NCI-H146 treated with DMSO at 0.1 percent for 48 hours (cell line): ENCODE data around the gene PDZD4.

Source experiments
- DNase-seq: peaks from one replicate; lab custom pipeline; 2025; ENCODE audit not compliant: unreplicated experiment; lab: John Stamatoyannopoulos, UW

PDZD4 gene

DNA sequence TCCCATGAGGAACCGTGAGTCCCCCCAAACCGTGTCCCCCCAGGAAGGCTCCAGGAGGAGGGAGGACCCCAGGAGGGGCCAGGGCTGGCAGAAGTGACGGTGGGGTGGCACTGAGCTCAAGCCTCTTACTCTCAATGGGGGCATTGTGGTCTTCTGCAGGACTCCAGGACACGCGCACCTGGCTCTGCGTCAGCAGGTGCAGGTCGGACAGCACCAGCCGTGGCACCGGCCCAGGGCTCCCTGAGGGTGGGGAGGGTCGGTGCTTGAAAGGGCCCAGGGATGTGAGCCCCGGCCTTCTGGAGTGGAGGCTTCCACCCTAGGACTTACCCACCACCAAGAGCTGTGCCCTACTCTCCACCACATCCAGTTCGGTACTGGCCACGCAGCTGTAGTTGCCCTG lies 37.3 kb upstream of the PDZD4 start:
- no peak for DNase-seq

DNA sequence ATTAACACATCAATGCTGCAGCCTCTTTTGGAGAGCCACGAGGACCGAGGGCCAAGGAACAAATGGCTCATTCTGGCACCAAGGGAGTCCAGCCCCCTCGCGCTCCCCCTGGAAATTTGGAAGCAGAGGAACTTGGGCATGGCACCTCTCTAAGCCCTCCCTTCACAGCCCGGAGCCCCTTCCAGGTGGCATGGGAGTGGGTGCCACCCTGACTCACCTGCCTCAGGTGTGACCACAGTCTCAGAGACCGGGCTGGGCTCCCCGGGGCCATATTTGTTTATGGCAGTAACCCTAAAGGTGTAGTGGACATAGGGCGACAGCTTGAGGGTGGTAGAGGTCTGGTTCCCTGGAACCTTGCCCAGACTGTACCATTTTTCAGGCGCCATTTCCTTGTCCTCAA lies 36.8 kb upstream of the PDZD4 start:
- no peak for DNase-seq

DNA sequence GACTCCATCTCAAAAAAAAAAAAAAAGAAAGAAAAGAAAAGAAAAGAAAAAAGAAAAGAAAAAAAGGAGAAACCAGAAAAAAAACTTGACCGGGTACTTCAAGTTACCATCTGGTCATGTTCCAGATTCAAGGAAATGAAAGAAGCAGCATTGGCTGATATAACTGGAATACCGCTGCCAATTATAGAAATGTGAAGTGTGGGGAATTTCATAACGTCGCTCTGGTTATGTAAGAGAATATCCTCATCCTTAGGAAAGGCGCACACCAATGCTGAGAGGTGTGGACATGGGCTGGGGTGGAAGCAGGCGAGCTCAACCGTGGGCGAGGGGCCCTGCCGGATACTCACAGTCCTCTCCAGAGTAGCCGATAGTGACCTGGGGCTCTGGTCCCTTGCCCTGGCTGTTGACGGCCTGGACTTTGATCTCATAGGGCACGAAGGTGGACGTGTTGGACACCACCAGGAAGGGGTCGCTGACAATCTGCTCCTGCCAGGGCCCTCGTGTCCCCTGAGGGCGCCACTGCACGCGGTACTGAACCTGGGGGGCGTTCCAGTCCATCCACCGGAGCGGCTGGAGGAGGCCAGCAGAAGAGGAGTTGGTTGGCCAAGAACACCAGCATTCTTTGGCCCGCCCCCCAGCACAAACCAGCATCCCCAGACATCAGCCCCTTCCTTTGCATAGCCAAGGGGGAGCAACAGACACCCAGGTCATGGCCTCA lies 36.1 kb upstream of the PDZD4 start:
- DNase-seq: no peak

DNA sequence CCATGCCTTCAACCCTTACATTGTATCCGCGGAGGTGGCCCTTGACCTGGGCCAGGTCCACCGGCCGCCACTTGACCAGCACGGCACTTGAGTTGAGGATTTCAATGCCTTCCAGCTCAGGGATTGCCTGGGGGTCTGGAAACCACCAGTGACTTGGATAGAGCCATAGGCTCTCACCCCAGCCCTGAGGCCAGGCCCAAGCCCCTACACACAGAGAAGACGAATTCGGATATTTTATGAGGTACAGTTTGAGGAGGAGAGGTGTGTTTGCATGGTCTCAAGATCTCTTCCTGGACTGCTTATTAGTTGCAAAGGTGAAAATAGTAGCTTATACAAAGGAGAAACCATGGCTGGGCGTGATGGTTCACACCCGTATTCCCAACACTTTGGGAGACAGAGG lies 35.3 kb upstream of the PDZD4 start:
- no peak for DNase-seq

DNA sequence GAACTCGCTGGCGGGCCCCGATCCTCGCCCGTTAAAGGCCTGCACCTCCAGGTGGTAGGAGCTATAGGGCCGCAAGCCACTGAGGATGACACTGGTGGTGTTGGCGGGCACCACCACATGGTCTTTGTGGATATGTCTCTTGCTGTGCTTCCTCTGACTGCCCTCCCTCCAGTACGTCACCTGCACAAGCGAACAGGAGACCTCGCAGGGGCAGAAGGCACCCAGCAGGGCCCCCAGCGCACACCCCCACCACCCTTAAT lies 34.9 kb upstream of the PDZD4 start:
- no peak for DNase-seq

DNA sequence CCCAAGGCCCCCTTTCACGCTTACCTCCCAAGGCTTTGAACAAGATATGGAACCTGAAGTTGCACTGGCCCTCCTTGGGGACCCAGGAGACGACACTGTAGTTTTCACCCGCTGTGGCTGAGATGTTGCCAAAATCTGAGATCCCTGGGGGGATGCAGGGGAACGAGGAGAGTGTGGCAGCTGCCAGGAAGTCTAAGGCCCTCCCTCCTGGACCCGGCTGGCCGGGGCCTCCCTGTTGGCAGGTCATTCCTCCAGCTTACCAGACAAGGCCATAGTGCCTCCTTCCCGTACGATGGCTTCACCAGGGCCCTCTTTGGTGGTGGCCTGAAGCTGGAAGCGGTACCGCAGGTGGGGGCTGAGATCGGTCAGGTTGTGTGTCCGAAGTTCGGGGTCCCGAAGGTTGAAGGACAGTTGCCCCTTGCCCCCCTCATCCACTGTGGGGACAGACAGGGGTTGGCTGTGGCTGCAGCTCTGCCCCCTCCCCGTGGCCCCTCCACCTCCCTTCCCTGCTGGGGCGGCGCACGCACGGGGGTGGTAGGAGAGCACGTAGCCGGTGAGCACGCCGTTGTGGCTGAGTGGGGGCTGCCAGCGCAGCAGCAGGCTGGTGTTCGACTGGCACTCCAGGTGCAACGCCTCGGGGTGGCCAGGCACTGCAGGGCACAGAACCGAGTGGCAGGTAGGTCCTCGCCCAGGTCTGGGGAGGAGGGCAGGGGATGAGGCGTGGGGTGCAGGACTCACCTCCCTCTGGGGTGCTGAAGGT lies 34.4 kb upstream of the PDZD4 start:
- DNase-seq: no peak

DNA sequence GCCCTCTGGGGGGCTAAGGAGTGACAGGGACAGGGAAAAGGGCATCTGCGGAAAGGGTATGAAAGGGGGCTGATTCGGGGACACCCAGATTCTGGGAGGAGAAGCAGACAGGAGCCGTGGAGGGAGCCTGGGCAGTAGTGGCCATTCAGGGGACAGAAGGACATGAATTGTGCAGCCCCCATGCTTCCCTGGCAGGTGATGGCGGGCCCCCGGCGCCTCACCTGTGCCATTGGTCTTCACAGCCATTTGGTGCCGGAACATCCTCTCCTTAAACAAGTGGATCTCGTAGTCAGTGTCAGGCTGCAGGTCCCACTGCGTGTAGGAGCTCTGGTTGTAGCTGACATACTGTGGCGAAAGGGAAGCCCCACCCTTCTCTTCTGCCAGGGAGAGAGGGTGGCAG lies 33.8 kb upstream of the PDZD4 start:
- DNase-seq: no peak

DNA sequence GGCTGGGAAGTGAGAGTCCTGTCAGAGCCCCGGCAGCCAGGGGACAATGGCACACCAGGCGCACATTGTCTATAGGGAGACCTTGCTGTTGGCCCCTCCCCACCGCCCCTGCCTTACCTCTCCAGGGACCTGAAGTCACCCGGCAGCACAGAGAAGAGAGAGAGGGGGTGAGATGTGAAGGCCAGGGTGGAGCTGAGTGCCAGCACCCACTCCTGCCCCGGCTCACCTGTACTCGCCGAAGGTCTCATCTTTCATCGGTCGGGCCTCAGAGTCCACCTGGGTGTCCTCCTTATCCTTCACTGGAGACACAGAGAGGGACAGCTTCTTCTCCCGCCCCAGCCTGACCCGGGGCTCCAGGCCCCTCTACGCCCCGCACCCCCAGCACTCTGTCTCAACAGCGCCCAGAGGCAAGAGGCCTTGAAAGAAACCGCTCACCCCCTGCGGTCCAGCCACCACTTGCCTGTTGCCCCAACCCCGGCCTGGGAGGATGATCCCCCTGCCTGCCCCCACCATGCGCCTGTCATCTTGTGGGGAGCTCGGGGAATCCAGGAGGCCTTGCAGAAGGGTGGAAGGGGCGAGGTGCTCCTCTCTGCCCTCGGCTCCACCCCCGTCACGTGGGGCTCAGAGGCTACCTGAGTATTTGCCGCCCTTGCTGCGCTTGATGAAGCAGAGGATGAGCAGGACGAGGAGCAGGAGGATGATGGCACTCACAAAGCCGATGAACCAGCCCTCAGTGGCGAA lies 33.1 kb upstream of the PDZD4 start:
- DNase-seq: no peak

DNA sequence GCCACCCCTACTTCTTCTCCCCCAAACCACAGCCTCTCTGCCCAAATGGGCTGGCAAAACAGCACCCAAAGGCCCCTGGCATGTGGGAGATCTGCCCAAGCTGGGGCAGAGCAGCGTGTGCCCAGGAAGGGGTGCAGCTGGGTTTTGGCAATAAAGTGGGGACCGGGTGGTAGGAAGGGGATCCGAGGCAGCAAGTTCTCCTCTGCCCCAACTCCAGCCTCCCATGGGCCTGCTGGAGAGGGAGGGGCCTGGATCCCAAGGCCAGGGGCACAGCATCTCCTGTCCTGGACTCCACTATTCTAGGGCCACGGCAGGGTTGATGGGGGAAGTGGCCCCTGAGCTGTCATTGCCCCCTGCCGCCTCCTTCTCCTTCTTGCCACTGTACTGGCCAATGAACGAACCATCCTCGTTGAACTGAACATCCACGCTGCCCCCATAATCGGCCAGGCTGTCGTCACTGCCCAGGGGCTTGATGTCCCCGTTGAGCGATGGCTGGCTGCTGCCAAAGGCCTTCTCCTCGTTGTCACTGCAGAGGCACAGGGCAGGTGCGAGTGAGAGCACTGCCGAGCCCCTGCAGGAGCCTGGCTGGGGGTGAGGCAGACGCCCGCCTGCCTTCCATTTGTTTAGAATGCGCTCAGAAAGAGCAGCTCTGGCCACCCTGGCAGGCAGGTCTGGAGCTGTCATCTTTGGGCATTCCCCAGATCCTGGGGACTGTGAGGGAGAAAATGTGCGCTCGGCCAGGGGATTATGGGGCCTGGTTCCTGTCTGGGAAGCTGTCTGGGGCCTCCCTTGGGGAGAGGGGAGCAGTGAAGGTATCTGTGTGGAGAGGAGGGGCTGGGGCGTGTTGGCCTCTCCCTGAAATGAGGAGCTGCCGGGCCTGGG lies 32.3 kb upstream of the PDZD4 start:
- no peak for DNase-seq

DNA sequence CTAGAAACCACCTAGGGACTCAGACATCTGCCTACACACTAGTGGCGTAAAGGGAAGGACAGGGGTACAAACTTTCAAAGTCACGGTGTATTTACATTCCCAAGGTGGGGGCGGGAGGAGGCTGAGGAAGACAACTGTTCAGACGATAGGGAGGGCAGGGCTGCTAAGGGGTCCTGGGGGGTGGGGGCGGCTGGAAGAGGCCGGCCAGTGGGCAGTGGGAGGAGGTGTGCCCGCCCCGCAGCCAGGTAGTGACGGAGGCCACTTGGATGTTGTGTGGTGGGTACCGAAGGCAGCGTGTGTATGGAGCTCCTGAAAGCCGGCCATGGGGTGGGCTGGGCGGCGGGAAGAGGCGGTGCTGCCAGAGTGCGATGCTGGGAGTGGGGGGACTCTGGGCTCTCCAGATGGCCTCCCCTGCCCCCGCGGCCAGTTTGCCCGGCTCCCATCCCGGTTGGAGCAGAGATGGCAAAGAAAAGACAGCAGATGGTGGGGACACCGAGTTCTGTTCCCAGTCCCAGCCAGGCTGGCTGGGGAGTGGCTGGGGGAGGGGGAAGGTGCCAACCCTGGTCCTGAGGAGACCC lies 31.5 kb upstream of the PDZD4 start:
- DNase-seq: no peak

DNA sequence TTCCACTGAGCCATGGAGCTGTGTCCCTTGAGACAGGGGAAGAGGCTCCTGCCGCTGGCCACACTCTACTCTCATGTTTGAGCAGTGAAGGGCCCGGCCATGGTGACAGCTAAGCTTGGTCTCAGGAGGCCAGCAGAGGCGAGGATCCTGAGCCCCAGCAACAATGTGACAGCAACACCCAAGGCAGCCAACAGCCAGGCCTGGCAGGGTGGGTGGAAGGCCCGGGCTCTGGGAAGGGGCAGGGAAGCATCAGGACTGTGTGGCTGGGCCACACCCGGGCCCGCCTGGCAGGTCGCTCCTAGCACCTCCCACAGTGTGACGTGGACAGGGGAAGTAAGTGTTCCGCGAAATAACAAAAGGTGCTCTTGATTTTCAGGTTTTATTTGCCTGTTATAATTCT lies 30.8 kb upstream of the PDZD4 start:
- DNase-seq: no peak

DNA sequence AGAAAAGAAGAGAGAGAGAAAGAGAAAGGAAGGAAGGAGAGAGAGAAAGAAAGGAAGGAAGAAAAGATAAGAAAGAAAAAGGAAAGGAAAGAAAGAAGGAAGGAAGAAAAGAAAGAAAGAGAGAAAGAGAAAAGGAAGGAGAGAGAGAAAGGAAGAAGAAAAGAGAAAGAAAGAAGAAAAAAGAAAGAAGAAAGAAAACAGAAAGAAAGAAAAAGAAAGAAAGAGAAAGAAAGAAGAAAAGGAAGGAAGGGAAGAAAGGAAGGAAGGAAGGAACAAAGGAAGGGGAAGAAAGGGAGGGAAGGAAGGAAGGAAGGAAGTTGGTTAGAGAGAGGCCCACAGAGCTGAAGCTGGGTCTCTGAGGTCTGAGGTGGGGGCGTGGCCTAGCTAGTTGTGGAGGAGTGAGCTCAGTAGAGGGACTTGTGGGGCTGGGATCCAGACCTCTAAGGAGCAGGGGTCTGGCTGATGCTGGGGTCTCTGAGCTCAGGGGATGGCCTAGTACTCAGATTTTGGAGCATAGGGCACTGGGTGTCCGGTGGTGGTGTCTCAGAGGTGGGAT lies 27.1 kb upstream of the PDZD4 start:
- DNase-seq: no peak

DNA sequence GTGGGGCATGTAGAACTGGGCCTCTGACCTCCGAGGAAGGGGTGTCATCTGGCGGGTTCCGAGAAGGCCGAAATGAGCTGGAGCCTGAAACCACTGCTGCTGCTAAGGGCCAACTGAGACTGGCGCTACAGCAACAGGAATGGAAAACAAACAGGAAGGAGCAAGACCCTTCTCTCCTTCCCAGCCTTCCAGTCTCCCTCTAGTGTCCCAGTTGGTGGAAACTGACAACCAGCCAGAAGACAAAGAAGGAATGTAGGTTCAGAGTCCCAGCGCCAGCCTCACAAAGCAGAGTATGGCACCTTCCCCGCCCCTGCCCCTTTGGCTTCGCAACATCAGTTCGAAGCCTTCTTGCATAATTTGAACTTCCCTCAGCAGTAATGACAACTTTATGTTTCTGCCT lies 24.4 kb upstream of the PDZD4 start:
- no peak for DNase-seq

DNA sequence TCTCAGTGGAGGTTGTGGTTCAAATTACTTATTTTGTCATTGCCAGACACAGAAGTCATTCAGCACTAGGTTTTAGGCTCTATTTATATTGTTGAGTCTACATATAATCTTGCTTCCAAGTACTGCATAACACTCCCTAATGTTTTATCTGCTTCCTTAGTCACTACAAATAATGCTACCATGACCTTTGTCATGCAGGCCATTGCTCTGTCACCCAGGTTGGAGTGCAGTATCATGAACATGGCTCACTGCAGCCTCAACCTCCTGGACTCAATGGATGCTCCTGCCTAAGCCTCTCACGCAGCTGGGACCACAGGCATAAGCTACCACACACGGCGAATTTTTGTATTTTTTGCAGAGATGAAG lies 23.5 kb upstream of the PDZD4 start:
- DNase-seq: no peak

DNA sequence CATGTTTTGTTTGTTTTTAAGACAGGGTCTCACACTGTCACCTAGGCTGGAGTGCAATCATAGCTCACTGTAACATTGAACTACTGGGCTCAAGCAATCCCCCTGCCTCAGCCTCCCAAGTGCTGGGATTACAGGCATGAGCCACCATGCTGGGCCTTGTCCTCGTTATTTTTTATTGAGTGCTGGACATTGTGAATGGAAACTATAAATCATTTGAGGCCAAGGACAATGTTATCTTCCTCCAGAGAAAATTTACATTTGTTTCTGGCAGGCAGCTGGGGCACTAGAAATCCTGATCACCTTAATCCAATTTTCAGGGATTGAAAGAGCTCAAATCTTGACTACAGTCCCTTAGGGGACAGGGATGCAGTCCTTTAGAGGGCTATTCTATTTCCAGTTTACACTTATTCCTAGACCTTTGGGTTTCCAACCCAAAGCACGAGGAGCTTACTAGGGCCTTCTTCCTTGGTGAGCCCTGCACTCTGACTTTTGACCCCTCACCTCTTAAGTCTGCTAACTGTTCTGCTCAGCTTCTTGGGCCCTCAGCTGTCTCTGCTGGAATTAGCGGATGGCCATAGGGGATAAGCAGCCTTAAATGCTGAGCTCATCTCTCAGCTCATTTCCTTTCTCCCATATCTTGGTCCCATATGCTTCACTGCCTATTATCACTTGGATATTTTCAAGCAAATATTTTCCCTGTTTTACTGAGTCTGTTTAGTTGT lies 23.0 kb upstream of the PDZD4 start:
- no peak for DNase-seq

DNA sequence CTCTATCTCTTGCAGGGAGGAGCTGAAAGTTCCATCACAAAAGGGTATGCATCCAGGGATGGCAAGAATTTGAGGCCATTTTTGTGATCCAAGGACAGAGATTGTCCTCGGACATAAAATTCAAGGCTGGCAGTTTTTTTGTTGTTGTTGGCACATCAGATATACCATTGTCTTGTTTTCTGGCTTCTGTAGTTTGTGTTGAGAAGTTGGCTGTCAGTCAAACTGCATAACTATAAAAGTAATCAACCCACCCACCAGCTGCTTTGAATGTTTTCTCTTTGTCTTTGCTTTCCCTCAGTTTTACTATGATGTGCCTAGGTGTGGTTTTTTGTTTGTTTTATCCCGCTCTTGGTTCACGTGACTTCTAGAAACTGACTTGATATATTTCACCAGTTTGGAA lies 21.6 kb upstream of the PDZD4 start:
- no peak for DNase-seq

DNA sequence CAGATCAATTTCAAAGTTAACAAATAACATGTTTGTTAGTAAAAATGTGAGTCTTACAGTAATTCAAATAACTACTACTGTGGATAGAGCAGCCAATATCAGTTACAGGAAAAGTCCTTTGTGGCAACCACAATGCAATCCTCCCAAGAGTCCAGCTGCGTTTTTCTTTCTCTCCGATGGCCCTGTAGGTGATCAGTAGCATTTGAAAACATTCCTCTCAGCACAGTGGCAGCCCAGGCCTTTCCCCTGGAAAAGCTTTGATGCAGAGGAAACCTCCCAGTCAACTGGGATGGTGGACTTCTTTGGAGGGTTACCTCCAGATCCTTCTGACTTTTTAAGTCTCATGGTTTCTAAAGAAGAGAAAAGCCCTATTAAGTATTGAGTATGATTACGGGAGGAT lies 18.0 kb upstream of the PDZD4 start:
- peak; percentile 45 for DNase-seq

DNA sequence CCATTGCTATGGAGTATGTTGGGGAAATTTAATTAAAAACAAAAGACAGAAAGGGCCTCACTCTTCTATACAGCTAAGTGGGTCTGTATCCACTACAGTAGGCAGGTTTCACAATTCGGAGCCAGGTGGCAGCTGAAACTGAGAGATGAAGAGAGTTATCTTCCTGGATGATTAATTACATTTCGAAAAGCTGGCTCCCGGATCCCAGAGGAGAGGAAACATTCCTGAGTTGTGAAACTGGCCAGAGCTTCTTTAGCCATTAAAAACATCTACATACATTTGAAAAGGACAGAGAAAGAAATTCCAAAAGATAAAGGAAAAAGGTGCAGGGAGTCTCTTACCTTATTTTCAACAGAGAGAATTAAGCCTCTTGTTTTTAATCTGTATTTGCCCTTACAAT lies 15.5 kb upstream of the PDZD4 start:
- DNase-seq: no peak

DNA sequence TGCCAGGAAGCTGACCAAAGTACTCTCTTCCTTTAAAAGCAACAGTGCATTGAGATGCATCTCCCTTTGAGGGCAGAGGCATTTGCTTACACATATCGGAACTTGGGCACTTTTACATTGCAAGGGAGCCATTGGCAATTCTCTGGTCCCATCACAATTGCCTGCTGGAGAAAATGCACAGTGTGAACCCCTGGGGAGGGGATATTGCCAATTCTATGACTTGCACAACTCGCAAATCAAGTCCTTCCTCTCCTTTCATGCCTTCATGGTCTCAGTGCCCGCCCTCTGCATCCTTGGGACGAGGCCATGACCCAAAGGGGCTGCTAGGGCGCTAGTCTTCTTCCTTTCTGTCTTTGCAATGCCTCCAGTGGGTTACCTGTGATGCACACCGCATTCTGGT lies 14.9 kb upstream of the PDZD4 start:
- DNase-seq: no peak

DNA sequence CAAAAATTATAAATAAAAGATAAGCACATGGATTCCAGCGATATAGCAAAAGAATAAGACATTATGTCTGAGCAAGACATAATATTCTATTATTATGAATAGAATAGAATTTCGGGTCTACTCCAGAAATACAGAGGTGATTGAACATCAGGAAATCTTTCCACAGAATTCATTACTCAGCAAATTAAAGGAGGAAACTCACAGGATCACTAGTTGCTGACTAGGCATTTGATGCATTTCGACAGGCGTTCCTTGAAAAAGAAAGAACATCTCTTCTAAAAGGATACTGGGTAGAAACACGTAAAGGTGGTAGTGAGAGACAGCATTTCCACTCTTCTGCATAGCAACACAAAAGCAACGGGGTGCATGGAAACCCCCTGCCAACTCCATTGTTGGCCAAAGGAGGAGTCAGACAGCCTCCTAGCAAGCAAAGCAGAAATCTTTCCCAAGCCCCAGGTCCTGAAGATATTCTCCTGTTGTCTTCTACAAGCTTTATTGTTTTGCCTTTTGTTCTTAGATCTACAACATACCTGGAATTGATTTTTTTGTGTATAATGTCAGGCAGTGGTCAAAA lies 14.3 kb upstream of the PDZD4 start:
- DNase-seq: no peak
